GM18867 (cell line): ENCODE data around the gene ZMAT2.
A peak's percentile ranks its signal among the peaks of the same experiment; 100 is the strongest.
"Not testable (repeated sequence)": the region's sequence is repeated elsewhere in the genome, so short reads cannot be mapped to it uniquely, and the experiment has no call there.

Experiments
- ATAC-seq: cut with Tn5 transposase; IDR thresholded peaks from one replicate; pipeline ENCODE4 v1.9.1; 2021; ENCODE audit warnings: mild to moderate bottlenecking, moderate library complexity; ENCODE audit not compliant: unreplicated experiment

Gene ZMAT2, protein sequence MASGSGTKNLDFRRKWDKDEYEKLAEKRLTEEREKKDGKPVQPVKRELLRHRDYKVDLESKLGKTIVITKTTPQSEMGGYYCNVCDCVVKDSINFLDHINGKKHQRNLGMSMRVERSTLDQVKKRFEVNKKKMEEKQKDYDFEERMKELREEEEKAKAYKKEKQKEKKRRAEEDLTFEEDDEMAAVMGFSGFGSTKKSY

GRCh38 chr5:140700177-140701144, at the start of gene ZMAT2:
TSS of gene ZMAT2 (plus strand) at chr5:140700447. CDS start at chr5:140700461, 14 bp downstream.
- ATAC-seq = peak; percentile 95

DNA sequence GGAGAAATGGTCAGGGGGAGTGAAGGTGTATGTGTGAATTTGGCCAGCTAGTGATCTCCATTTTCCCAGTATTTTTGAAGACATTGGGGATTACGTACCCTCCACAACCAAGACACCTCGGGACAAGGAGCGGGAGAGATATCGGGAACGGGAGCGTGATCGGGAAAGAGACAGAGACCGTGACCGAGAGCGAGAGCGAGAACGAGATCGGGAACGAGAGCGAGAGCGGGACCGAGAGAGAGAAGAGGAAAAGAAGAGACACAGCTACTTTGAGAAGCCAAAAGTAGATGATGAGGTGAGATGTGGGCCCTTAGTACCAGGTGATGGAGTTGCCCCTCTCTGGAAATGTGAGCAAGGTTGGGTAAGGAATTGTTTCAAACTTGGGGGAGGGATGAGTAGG, 41.4 kb upstream of the ZMAT2 start:
- no peak for ATAC-seq

GRCh38 chr5:140660371-140660770, 39.9 kb upstream of the ZMAT2 start:
- ATAC-seq = not testable (repeated sequence)

DNA sequence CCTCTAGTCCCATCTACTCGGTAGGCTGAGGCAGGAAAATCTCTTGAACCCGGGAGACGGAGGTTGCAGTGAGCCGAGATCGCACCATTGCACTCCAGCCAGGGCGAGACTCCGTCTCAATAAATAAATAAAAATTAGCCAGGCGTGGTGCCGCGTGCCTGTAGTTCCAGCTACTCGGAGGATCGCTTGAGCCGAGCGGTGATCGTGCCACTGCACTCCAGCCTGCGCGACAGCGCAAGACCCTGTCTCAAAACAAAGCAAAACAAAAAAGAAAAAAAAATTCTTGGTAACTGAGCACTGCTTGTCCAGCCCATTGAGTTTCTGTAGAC, 36.3 kb upstream of the ZMAT2 start:
- no peak for ATAC-seq

GRCh38 chr5:140664359-140665119, 35.7 kb upstream of the ZMAT2 start, which contains the start of gene WDR55:
TSS of gene WDR55 (plus strand) at chr5:140664904. CDS start at chr5:140664913, 9 bp downstream.
- ATAC-seq = peak; percentile 98

- not testable (repeated sequence) for ATAC-seq
Observed at GRCh38 chr5:140671035-140671434, 29.2 kb upstream of the ZMAT2 start.

GRCh38 chr5:140671472-140672125, 28.6 kb upstream of the ZMAT2 start:
- ATAC-seq = no peak

GRCh38 chr5:140672455-140673186, 27.6 kb upstream of the ZMAT2 start:
- no peak for ATAC-seq

DNA sequence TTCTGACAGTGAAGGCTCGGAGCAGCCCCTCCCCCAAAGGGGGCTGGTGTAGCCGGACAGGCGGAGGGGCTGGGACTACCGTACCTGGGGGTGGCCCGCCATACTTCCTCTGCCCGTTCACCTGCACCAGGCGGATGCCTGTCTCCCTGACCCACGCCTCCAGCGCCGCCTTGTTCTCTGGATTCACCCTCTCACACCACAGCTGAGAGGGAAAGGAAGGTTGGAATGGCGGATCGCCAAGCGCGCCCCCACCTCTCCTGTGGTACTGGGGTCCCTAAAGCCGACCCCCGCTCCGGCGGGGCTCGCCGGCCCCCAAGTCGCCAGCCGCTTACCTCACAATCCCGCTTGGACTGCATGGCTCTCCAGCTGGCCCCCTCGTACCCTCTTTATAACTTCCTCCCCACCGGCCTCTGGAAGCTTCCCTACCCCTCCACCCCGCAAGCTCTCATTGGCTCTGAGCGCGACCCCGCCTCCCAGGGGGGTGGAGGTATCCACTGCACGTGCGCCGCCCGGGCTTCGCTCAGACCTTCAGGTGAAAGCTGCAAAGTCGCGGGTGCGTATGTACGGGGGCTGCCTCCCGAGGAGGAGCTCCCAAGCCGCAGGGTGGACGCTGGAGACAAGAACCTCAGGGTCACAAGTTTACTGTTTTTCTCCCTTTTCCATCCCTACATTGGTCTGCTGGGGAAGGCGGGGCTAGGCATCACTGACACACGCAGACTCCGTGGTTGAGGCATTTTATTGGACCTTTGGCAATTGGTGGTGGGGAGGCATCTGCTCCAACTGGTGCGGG, 26.9 kb upstream of the ZMAT2 start, which contains the start of gene DND1:
TSS of gene DND1 (minus strand) at position 390 of the 790 bp plus-strand sequence. CDS start at position 356, 34 bp downstream.
- ATAC-seq = no peak

- no peak for ATAC-seq
Observed at GRCh38 chr5:140674211-140674610, 26.0 kb upstream of the ZMAT2 start.

DNA sequence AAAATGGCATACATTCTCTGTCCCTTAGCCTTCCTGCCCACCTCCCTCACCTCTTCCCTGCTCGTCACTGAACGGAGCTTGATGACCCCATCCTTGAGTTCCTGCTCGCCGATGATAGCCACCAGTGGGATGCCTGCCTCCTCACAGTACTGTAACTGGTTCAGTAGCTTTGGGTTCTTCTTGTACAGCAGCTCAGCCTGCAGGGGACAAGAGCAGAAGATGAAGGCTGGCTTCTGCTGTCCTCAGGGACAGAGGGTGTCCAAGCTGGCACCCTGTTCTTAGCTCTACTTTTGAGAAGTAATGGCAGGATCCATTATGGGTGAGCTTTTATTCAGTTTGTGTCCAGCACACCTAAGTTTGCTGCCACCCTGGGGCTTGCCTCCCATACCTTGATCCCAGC, 25.6 kb upstream of the ZMAT2 start:
- no peak for ATAC-seq

DNA sequence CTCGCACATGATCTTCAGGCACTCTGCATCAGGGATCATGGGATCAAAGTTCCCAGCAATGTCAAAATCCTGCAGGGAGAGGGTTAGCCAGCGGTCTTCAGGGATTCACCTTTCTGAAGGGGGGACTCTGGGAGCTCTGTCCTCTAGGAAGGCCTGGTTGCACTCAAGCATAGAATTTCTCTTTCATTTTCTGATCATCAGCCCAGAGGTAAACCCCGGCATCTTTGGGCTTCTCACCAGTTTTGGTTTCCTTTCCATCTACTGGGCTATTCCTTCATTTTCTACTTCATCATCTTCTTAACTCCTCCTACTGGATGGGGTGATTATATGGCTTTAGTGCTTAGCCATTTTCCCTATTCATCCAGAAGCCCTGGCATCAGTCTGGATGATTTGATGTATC, 22.3 kb upstream of the ZMAT2 start:
- peak; percentile 64 for ATAC-seq

DNA sequence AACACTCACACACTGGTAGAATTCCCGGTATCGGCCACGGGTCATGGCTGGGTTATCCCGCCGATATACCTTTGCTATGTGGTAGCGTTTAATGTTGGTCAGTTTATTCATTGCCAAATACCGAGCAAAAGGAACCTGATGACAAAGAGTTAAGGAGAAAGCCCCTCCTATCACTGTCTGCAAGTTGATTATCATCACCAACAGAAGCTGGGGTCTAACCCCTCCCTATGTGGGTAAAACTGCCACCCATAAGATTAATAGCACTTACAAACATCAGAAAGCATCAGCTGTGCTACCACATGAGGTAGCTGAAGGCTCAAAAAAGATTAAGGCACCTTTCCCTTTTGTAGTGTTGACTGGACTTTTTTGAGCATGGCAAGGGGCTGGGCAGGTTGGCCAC, 21.3 kb upstream of the ZMAT2 start:
- no peak for ATAC-seq

DNA sequence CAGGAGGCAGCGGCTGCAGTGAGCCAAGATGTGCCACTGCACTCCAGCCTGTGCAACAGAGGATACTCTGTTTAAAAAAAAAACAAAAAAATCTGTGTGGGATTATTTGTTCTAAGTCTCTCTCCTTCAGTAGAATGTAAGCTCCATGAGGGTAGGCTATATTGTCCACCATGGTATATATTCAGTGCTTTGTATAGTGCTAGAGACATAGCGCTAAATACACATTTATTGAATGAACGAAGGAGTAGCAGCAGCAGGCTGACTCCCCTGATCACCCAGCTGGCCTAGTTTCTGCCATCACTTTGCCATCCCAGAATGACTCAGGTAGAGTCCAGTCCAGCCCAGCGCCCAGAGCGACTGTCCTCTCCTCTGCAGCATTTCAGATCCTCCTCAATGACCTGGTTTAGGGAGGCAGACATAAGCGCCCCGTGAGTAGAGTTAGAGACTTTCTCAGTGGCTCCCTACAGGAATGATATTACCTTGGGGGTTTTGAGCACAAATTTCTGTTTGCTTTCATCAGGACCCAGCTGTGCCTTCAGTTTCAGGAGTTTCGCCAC, 9.8 kb upstream of the ZMAT2 start:
- peak; percentile 5 for ATAC-seq

DNA sequence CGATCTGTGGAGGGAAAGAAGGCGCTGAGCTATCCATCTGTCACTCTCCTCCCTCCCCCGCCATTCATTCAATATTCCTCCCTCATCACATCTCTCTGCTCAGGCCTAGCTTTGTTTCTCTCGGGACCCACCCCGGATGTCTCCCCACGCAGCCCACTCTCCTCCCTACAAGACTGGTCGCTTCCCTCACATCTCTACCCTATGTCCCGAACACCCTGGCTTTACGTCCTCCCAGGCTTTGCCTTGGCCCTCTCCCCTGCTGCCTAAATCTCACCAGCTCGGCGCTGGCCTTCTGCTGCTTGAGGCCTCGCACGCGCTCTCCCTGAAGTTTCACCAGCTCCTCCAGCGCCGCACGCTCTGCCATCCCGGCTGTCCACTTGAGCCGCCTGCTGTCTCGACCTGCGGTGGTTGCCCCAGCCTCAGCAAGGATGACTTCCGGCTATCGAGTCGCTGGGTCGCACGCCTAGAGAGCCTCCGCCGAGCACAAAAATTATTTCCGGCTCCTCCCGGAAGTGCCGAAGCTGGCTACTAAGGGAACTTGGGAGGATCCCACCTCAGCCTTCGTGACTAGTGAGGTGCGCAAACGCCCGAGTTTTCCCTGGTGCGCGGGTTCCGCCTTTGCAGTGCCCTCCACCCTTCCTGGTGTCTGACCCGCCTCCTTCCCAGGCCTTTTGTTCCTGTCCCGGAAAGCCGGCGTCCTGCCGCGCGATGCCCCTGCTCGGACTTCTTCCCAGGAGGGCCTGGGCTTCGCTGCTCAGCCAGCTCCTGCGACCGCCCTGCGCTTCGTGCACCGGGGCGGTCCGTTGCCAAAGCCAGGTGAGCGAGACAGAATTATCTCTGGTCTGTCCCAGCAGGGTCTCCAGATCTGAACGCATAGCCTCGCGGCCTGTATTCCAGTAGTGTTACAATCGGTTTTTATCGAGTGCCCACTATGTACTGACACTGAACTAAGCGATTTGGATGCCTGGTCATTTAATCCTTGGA, 9.0 kb upstream of the ZMAT2 start, which contains the start of the genes HARS1 and HARS2:
TSS of gene HARS1 (minus strand) at position 430 of the 984 bp plus-strand sequence. CDS start at position 364, 66 bp downstream.
TSS of gene HARS2 (plus strand) at position 515 of the 984 bp plus-strand sequence. CDS start at position 709, 194 bp downstream.
- ATAC-seq = peak; percentile 97

DNA sequence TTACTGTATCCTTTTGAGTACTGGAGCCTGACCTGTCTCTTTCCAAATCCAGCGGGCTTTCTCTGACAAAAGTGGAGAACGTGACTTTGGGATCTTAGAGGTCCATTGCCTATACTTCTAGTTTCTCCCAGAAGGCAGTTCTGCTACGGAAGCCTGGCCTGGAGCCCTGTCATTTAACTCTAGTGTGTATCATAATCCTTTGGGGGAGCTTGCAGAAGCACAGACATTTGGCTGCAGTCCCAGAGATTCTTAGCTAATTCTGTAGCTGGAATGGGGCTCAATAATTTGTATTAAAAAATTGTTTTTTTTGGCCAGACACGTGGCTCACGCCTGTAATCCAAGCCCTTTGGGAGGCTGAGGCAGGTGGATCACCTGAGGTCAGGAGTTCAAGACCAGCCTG, 6.0 kb upstream of the ZMAT2 start:
- ATAC-seq = no peak

- no peak for ATAC-seq
Observed at GRCh38 chr5:140696891-140697492, 3.3 kb upstream of the ZMAT2 start.
